GM12878 (cell line): ENCODE data around the gene RUNX3. TPM values are rescaled to one million over a fixed set of nuclear protein-coding genes. Genes with fewer than 3 reads are reported as not detected.
A peak's percentile ranks its signal among the peaks of the same experiment; 100 is the strongest.

Experiments used
- ATAC-seq: fragments of 200-7000 bp; cut with Tn5 transposase; 3 replicates; pipeline ENCODE4 v1.9.1; 2020; ENCODE audit warnings: mild to moderate bottlenecking, moderate library complexity
- BruUV-seq: library from RNA; stranded (reverse); fragments of 400-500 nt; replicated peaks from 2 replicates; lab custom pipeline; 2021; lab: Mats Ljungman, UMichigan
- CTCF ChIA-PET: fragments of 300-600 bp; sonication (Branson Sonifier 250); formaldehyde crosslinking; extraction: SDS; loops from one replicate; lab custom pipeline; 2021; ENCODE audit warnings: inconsistent platforms; lab: Yijun Ruan, JAX
- POLR2A ChIA-PET: fragments of 350-600 bp; formaldehyde crosslinking; extraction: SDS; loops from one replicate; lab custom pipeline; 2021; ENCODE audit warnings: inconsistent platforms; lab: Charles Lee
- RAD21 ChIA-PET: fragments of 300-600 bp; sonication (Branson Sonifier 250); formaldehyde crosslinking; loops from one replicate; lab custom pipeline; 2023; ENCODE audit warnings: antibody characterized with exemption; ENCODE audit not compliant: unreplicated experiment; lab: Charles Lee
- SMC1A ChIA-PET: fragments of 300-600 bp; sonication (Branson Sonifier 250); formaldehyde crosslinking; loops from one replicate; lab custom pipeline; 2023; ENCODE audit not compliant: unreplicated experiment, uncharacterized antibody; lab: Charles Lee
- DNase-seq: peaks from one replicate; pipeline ENCODE4 v3.0.0-alpha.2; 2011; ENCODE audit warnings: low read depth, low spot score
- FAIRE-seq: peaks from 3 replicates; lab custom pipeline; 2011; peaks lifted over from hg19 to GRCh38; lab: Jason Lieb, UNC
- H2AFZ ChIP-seq: 2 replicates; pipeline ENCODE4 v1.6.0; 2011; ENCODE audit warnings: low read depth, low read length, control low read depth; ENCODE audit not compliant: control insufficient read depth
- H3K27ac ChIP-seq: 2 replicates; pipeline ENCODE4 v1.5.1; 2011; ENCODE audit warnings: control low read depth; ENCODE audit not compliant: control insufficient read depth, insufficient read depth
- H3K27me3 ChIP-seq, 2 experiments: replicated peaks in 1 of 2; 2 replicates each; pipeline versions ENCODE4 v1.6.0 to v1.6.1; 2011; ENCODE audit warnings: low read length in 1 of 2; ENCODE audit not compliant: control insufficient read depth in 2 of 2, insufficient read depth in 2 of 2
- H3K36me3 ChIP-seq, 2 experiments: 2 replicates each; pipeline ENCODE4 v1.5.1; 2011; ENCODE audit warnings: low read length in 1 of 2; ENCODE audit not compliant: control insufficient read depth in 2 of 2, insufficient read depth in 2 of 2
- H3K4me1 ChIP-seq: 2 replicates; pipeline ENCODE4 v1.6.1; 2011; ENCODE audit warnings: mild to moderate bottlenecking, low read length, moderate library complexity, mixed read lengths; ENCODE audit not compliant: control insufficient read depth, insufficient read depth
- H3K4me2 ChIP-seq: 2 replicates; pipeline ENCODE4 v1.6.0; 2011; ENCODE audit warnings: control low read depth; ENCODE audit not compliant: control insufficient read depth, insufficient read depth
- H3K4me3 ChIP-seq: fragments of 200-600 bp; sonication (generic); 2 replicates; pipeline ENCODE4 v1.5.1; 2016
- H3K79me2 ChIP-seq: 2 replicates; pipeline ENCODE4 v1.6.0; 2011; ENCODE audit warnings: low read length; ENCODE audit not compliant: control insufficient read depth, insufficient read depth
- H3K9ac ChIP-seq: 2 replicates; pipeline ENCODE4 v1.8.0; 2011; ENCODE audit warnings: low read length, control low read depth, mixed read lengths; ENCODE audit not compliant: control insufficient read depth, insufficient read depth
- H3K9me3 ChIP-seq: replicated peaks from 3 replicates; pipeline ENCODE4 v1.5.1; 2011; ENCODE audit warnings: mild to moderate bottlenecking, low read length; ENCODE audit not compliant: control insufficient read depth, insufficient read depth
- H4K20me1 ChIP-seq: 2 replicates; pipeline ENCODE4 v1.6.0; 2011; ENCODE audit not compliant: control insufficient read depth, insufficient read depth
- BRCA1 ChIP-seq: IDR thresholded peaks from 2 replicates; pipeline ENCODE4 v1.6.1; 2011; ENCODE audit warnings: low read depth, low read length, improper control_type of control experiment
- CTCF ChIP-seq, 3 experiments: IDR thresholded peaks in 2 of 3; conservative IDR thresholded peaks in 1 of 3; 2 replicates each; pipeline ENCODE4 v1.5.1; 2011; ENCODE audit warnings: low read depth in 3 of 3, low read length in 3 of 3, mild to moderate bottlenecking in 3 of 3, control low read depth in 2 of 3, moderate library complexity in 2 of 3, inconsistent platforms in 1 of 3, mixed read lengths in 1 of 3; ENCODE audit not compliant: control insufficient read depth in 2 of 3, insufficient read depth in 1 of 3; ENCODE audit errors: extremely low read depth in 1 of 3
- FOXM1 ChIP-seq: IDR thresholded peaks from 2 replicates; pipeline ENCODE4 v1.6.1; 2012; ENCODE audit warnings: low read depth, mild to moderate bottlenecking, inconsistent platforms, low read length, moderate library complexity
- HDGF ChIP-seq: fragments of 450-650 bp; IDR thresholded peaks from 2 replicates; pipeline ENCODE4 v1.6.1; 2016; ENCODE audit warnings: antibody characterized with exemption
- JUNB ChIP-seq: IDR thresholded peaks from 2 replicates; pipeline ENCODE4 v1.6.1; 2016; ENCODE audit warnings: antibody characterized with exemption, mild to moderate bottlenecking
- MLLT1 ChIP-seq: fragments of 450-650 bp; IDR thresholded peaks from 2 replicates; pipeline ENCODE4 v1.6.1; 2016; ENCODE audit warnings: mild to moderate bottlenecking
- POLR2A ChIP-seq: IDR thresholded peaks from 2 replicates; pipeline ENCODE4 v1.6.1; 2011; ENCODE audit warnings: low read depth, mild to moderate bottlenecking, low read length
- SMAD1 ChIP-seq: fragments of 450-650 bp; IDR thresholded peaks from 2 replicates; pipeline ENCODE4 v1.6.1; 2018; ENCODE audit warnings: mild to moderate bottlenecking, low read depth; ENCODE audit not compliant: partially characterized antibody
- ZNF622 ChIP-seq: fragments of 450-650 bp; IDR thresholded peaks from 2 replicates; pipeline ENCODE4 v1.6.1; 2017; ENCODE audit warnings: mild to moderate bottlenecking, inconsistent platforms
- WGBS: methylation state at CpG from one replicate; pipeline ENCODE4 v1.1.6; 2016; ENCODE audit warnings: low lambda C conversion rate; ENCODE audit not compliant: insufficient replicate concordance, insufficient coverage; ENCODE audit errors: missing lambda C conversion rate; 5-methylcytosine and 5-hydroxymethylcytosine counted together
- in situ Hi-C: fragments of 300-500 bp; cut with MboI; formaldehyde crosslinking; loops from 9 replicates; pipeline ENCODE4 v1.14.3; 2018; ENCODE audit warnings: mixed read lengths
- intact Hi-C: fragments of 100-400 bp; cut with micrococcal nuclease; formaldehyde crosslinking; loops from one replicate; pipeline ENCODE4 v1.14.2; 2022; ENCODE audit not compliant: unreplicated experiment
- polyA plus RNA-seq, 11 experiments: library from polyadenylated mRNA; depleted of rRNA in 4 of 11; unstranded in 6 of 11; stranded (reverse) in 5 of 11; fragments of >200 nt; fragmentation: Nextera tagmentation in 4 of 11; fragmentation: Illumina TruSeq in 1 of 11; extraction: Ambion mirVana in 4 of 11; extraction: Trizol in 1 of 11; gene quantifications; 1 replicate in 1 of 11; 2 replicates in 10 of 11; pipeline versions ENCODE4 v1.2.1 to v1.2.3, GENCODE V29; 2011 to 2016; ENCODE audit warnings: inconsistent platforms in 2 of 11, missing spikeins in 2 of 11, low read depth in 1 of 11
- total RNA-seq, 4 experiments: library from RNA; depleted of rRNA in 3 of 4; stranded (reverse); fragments of >200 nt in 3 of 4; fragmentation: Illumina TruSeq in 1 of 4; extraction: Trizol in 1 of 4; gene quantifications; 2 replicates each; pipeline versions ENCODE4 v1.2.1 to v1.2.3, GENCODE V29; 2013 to 2021
- TF ChIP-seq, protein P1 (sequence below): IDR thresholded peaks from 2 replicates; pipeline ENCODE4 v1.6.1; 2011; ENCODE audit warnings: borderline replicate concordance, low read depth, mild to moderate bottlenecking, moderate library complexity, low read length; ENCODE audit not compliant: insufficient read depth, poor library complexity, severe bottlenecking

Gene RUNX3
- total and polyA plus RNA-seq, 10 of the 15 experiments (the other 5 are each of a cell fraction or from before 2014, with no cell fraction given) = 19.0 to 151 (median 31.4) TPM

DNA sequence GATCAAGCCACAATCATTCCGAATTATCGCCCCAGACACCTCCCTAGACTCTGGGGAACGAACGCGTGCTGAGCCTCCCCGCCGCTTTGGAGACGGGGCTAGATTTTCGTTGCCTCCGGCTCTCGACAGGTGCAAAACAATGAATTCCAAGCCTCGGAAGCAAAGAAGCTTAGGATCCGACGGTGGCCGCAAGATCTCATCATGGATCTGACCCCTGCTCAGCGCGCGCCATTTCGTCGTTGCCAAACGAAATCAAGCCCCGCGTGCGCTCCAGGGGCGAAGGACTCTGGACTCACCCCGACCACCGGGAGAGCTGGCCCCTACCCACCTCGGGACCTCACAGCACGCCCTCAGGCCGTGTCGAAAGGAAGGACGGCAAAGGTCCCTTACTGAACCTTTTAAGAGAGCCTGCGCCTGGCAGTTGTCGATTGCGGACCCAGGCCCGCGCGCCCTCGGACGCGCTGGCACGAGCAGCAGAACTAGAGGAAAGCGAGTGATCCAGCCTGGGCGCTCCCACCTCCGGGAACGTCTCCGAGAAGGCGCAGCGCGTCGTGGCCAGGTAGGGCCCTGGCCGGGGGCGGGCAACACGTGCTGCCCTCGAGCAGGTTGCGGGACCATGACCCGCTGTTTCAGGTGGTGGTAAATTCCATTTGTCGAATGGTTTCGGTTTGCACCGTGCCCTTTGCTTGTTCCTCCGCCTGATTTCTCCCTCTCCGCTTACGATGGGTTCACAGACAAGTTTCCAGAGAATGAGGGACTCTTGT is 1.6 kb upstream of the RUNX3 start:
- intact Hi-C loops (loop anchor here (5.0 kb wide), 1 partner anchor 84 kb away; no protein-coding TSS in a partner anchor), in situ Hi-C loops (no loop called here)
- ChIA-PET RAD21 (interaction anchor here (0.8 to 7.3 kb wide), 14 partner anchors 9 to 197 kb away, joined by 3 to 99 read pairs (median 8); no protein-coding TSS in a partner anchor), CTCF (interaction anchor here (0.8 to 20.9 kb wide), 14 partner anchors 9 to 133 kb away, joined by 3 to 314 read pairs (median 6); no protein-coding TSS in a partner anchor), POLR2A (interaction anchor here (1.4 to 7.2 kb wide), 7 partner anchors 21 to 105 kb away, joined by 6 to 75 read pairs (median 8); no protein-coding TSS in a partner anchor), SMC1A (interaction anchor here (0.9 to 23.9 kb wide), 13 partner anchors 8 to 274 kb away, joined by 3 to 391 read pairs (median 4); no protein-coding TSS in a partner anchor)
- no peaks in the 10 kb centered on the region for H3K9me3 ChIP-seq
- H3K4me1 ChIP-seq = peaks cover 41% of the 10 kb centered on the region
- FAIRE-seq = no peak
- no peak overlapping the region for H3K27ac ChIP-seq
- H3K36me3 ChIP-seq = peaks cover 13 to 23% of the 10 kb centered on the region in 2 experiments
- H3K4me3 ChIP-seq = peak overlapping the region; percentile 17; the same call in 1 of the 2 replicates
- H3K4me2 ChIP-seq = peak overlapping the region; percentile 93; the same call in 1 of the 2 replicates
- H3K9ac ChIP-seq = no peak overlapping the region
- peaks cover 7% of the 10 kb centered on the region; the same call in 1 of the 2 replicates for H4K20me1 ChIP-seq
- no peak for TF ChIP-seq HDGF
- 0 out of 6 replicates have a peak, but pooled peaks of 1 of the 3 experiments have one; percentile 2 for TF ChIP-seq CTCF (IDR thresholded peaks at IDR 0.05 in 2 of 3, conservative IDR thresholded peaks at IDR 0.05 in 1 of 3; ENCODE audit: control insufficient read depth in 2 of 3, extremely low read depth in 1 of 3, insufficient read depth in 1 of 3, low read depth in 3 of 3, low read length in 3 of 3)
- no peak for TF ChIP-seq JUNB
- no peak for TF ChIP-seq BRCA1
- TF ChIP-seq FOXM1 = no peak
- TF ChIP-seq MLLT1 = peak; percentile 73
- no peak for TF ChIP-seq SMAD1
- TF ChIP-seq, protein P1, sequence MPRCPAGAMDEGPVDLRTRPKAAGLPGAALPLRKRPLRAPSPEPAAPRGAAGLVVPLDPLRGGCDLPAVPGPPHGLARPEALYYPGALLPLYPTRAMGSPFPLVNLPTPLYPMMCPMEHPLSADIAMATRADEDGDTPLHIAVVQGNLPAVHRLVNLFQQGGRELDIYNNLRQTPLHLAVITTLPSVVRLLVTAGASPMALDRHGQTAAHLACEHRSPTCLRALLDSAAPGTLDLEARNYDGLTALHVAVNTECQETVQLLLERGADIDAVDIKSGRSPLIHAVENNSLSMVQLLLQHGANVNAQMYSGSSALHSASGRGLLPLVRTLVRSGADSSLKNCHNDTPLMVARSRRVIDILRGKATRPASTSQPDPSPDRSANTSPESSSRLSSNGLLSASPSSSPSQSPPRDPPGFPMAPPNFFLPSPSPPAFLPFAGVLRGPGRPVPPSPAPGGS = no peak
- no peak for TF ChIP-seq ZNF622
- peak; percentile 33 for TF ChIP-seq POLR2A
- WGBS = 86% methylated on average over 53 of the region's 63 CpGs
- H3K79me2 ChIP-seq = peaks cover 98% of the 10 kb centered on the region
- BruUV-seq = no TSS peak
- no peak for ATAC-seq
- H3K27me3 ChIP-seq = no peaks in the 10 kb centered on the region
- H2AFZ ChIP-seq = no peak overlapping the region
- no peak for DNase-seq
